22Rv1 (cell line): ENCODE results near the gene FKBP5.

Experiments used
- ZFX ChIP-seq: fragments of 450-650 bp; IDR thresholded peaks from 2 replicates; pipeline ENCODE4 v1.6.1; 2017; ENCODE audit warnings: antibody characterized with exemption, borderline replicate concordance
- TF ChIP-seq, protein P1 (sequence below): fragments of 450-650 bp; IDR thresholded peaks from 2 replicates; pipeline ENCODE4 v1.5.1; 2017; ENCODE audit warnings: mild to moderate bottlenecking

- TF ChIP-seq, protein P1, sequence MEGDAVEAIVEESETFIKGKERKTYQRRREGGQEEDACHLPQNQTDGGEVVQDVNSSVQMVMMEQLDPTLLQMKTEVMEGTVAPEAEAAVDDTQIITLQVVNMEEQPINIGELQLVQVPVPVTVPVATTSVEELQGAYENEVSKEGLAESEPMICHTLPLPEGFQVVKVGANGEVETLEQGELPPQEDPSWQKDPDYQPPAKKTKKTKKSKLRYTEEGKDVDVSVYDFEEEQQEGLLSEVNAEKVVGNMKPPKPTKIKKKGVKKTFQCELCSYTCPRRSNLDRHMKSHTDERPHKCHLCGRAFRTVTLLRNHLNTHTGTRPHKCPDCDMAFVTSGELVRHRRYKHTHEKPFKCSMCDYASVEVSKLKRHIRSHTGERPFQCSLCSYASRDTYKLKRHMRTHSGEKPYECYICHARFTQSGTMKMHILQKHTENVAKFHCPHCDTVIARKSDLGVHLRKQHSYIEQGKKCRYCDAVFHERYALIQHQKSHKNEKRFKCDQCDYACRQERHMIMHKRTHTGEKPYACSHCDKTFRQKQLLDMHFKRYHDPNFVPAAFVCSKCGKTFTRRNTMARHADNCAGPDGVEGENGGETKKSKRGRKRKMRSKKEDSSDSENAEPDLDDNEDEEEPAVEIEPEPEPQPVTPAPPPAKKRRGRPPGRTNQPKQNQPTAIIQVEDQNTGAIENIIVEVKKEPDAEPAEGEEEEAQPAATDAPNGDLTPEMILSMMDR: no peak
- no peak for TF ChIP-seq ZFX
Observed at GRCh38 chr6:35736982-35737412, 48.3 kb upstream of the FKBP5 start, which contains the start of gene ARMC12.
